ENCODE measurements around the gene IFNB1.

The IFNB1 gene

DNA sequence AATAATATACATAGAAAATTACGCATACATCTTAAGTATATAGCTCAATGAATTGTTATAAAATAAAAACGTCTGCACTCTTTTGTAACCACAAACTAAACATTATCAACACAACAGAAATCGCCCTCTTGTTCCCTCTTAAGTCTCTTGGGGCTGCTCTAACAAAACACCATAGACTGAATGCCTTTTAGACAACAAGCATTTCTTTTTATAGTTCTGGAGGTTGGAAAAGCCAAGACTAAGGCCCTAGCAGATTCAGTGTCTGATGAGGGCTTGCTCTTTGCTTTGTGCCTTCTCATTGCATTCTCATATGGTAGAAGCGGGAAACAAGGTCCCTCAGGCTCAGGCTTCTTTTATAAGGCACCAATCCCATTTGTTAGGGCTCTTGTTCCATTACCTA, 4.9 kb upstream of the IFNB1 start:
- H3K27ac Mint-ChIP-seq = peak overlapping the region; percentile 2 to 13
- H3K27me3 Mint-ChIP-seq = no peaks in the 10 kb centered on the region
- DNase-seq (no peak), ATAC-seq (no peak)
- peak overlapping the region; percentile 33 to 62 for H3K4me3 Mint-ChIP-seq
- peaks cover 1 to 9% of the 10 kb centered on the region in 2 donors for H3K9me3 Mint-ChIP-seq
- peaks cover 41% of the 10 kb centered on the region for H3K4me1 Mint-ChIP-seq

DNA sequence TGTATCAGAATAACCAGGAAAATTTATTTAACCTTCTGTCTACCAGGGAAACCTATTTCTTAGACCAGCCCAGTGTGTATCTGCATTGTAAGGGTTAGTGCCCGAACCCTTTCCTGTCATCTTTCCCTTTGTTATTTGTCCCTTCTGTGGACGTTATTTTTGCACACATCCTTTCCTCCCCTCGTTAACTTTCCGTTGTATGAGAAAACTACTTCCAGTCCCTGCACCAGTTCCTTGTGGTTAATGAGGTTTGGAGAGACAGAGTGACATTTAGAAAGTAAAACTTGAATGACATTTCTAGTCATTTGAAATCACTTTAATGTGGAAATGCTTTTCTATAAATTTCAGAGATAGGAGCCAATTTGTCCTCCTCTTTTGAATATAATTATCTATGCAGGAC, 4.3 kb upstream of the IFNB1 start:
- peaks cover 41% of the 10 kb centered on the region for H3K4me1 Mint-ChIP-seq
- DNase-seq = no peak
- peak overlapping the region; percentile 68 to 78 for H3K4me3 Mint-ChIP-seq
- peak; percentile 59 for ATAC-seq
- no peaks in the 10 kb centered on the region for H3K27me3 Mint-ChIP-seq
- peaks cover 0 to 9% of the 10 kb centered on the region in 2 donors for H3K9me3 Mint-ChIP-seq
- peak overlapping the region; percentile 60 to 86 for H3K27ac Mint-ChIP-seq

DNA sequence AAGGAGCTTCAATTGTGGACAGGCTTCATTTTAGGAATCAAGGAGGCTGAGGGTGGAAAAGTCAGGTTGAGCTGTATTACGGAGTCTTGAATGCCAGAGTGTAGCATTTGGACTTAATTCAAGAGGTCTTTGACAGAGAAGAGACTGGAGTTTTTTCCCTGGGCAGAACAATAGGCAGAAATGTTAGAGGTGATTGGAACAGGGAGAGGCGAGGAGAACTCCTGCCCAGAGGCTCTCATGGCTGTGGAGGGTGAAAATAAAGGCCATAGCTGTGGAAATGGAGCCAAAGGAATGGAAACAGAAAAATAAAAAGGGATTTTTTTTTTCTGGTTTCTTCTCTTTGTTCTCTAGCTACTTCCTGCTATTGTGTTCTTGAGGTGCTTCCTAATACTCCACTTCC, 3.7 kb upstream of the IFNB1 start:
- Mint-ChIP-seq H3K27me3 (no peaks in the 10 kb centered on the region), H3K4me3 (peak overlapping the region; percentile 68 to 78), H3K4me1 (peaks cover 41% of the 10 kb centered on the region), H3K9me3 (peaks cover 0 to 9% of the 10 kb centered on the region in 2 donors), H3K27ac (peak overlapping the region; percentile 29 to 85)
- DNase-seq (no peak), ATAC-seq (peak; percentile 18)

- Mint-ChIP-seq H3K4me3 (peak overlapping the region in 1 of 2 donors; percentile 6), H3K27ac (no peak overlapping the region), H3K4me1 (peaks cover 41% of the 10 kb centered on the region), H3K9me3 (peaks cover 0 to 9% of the 10 kb centered on the region in 2 donors), H3K27me3 (no peaks in the 10 kb centered on the region)
- peak; percentile 74 for ATAC-seq
- no peak for DNase-seq
Measured at GRCh38 chr9:21080793-21081192, 3.1 kb upstream of the IFNB1 start.

DNA sequence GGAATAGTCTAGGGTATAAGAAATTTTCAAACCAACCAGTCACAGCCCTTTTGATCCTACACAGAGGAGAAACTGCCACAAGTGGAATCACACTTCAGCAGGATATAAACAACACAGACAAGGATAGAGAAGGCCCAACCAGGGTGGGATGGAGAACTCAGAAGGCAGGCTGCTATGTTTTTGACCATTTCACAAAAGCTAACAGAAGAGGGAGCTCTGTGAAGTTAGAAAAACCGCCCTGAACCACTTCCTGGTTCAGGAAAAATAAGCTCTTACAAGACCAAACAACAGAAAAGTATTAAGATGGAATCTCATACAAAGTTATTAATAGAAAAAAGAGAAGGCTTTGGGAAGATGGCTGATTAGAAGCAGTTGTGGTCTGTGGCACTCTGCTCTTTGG, 960 bp upstream of the IFNB1 start:
- no peak overlapping the region for H3K4me3 Mint-ChIP-seq
- H3K4me1 Mint-ChIP-seq = peaks cover 41% of the 10 kb centered on the region
- peak overlapping the region in 1 of 2 donors; percentile 89 for H3K27ac Mint-ChIP-seq
- H3K27me3 Mint-ChIP-seq = no peaks in the 10 kb centered on the region
- peaks cover 0 to 9% of the 10 kb centered on the region in 2 donors for H3K9me3 Mint-ChIP-seq
- no peak for ATAC-seq
- no peak for DNase-seq

- ATAC-seq = no peak
- no peak for DNase-seq
- Mint-ChIP-seq H3K27ac (no peak overlapping the region), H3K27me3 (no peaks in the 10 kb centered on the region), H3K9me3 (peaks cover 0 to 4% of the 10 kb centered on the region in 2 donors), H3K4me1 (peaks cover 12% of the 10 kb centered on the region), H3K4me3 (peak overlapping the region in 1 of 2 donors; percentile 10)
Measured at GRCh38 chr9:21075484-21075883, 2.3 kb downstream of the IFNB1 start.

DNA sequence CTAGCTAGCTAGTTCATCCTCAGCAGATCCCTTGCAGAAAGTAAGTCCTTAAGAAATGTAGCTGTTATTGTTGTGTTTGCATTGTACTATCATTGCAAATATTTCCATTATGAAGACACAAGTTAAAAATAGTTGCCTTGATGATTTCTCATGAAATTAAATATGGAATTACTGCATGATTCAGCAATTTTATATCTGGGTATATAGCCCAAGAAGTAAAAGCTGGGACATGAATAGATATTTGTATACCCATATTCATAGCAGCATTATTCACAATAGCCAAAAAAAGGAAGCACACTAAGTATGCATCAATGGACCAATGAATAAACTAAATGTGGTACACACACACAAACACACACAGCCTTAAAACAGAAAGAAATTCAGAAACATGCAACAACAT, 6.8 kb downstream of the IFNB1 start:
- H3K4me1 Mint-ChIP-seq = no peaks in the 10 kb centered on the region
- DNase-seq (no peak), ATAC-seq (no peak)
- H3K27me3 Mint-ChIP-seq = no peaks in the 10 kb centered on the region
- no peaks in the 10 kb centered on the region for H3K9me3 Mint-ChIP-seq
- no peak overlapping the region for H3K27ac Mint-ChIP-seq
- H3K4me3 Mint-ChIP-seq = no peak overlapping the region

GRCh38 chr9:21070171-21070571, 7.6 kb downstream of the IFNB1 start:
- ATAC-seq (no peak), DNase-seq (no peak)
- Mint-ChIP-seq H3K4me1 (no peaks in the 10 kb centered on the region), H3K9me3 (no peaks in the 10 kb centered on the region), H3K27ac (no peak overlapping the region), H3K27me3 (no peaks in the 10 kb centered on the region), H3K4me3 (no peak overlapping the region)

DNA sequence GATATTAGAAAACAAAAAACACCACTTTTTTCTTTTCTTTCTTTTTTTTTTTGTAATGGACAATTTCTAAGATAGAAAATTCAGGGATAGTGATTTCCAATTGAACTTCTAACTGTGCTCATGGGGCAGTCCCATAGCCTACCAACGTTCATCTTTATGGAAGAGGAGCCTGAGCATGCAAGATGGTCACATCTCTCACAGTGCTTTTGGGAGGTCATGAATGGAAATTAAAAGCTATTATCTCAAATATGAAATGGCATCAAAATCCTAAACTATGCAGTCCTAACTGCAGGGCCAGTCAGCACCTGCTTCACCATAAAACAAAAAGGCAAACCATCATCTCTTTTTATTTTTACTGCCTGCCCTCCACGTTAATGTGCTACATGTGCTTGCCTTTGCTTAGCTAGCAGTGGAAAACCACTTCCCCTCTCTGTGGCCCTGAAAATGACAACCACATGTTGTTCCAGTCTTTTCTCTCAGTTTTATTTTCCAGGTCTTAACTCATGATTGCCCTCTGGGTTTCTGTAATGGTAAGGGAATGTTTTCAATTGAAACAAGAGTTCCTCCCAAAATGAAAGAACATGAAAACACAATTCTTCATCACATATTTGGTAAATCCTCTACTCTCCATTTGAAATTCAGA, 16.7 kb downstream of the IFNB1 start:
- DNase-seq (no peak), ATAC-seq (peak; percentile 58)
- Mint-ChIP-seq H3K9me3 (no peaks in the 10 kb centered on the region), H3K4me3 (peak overlapping the region; percentile 24 to 25), H3K4me1 (peaks cover 24% of the 10 kb centered on the region), H3K27me3 (no peaks in the 10 kb centered on the region), H3K27ac (no peak overlapping the region)

DNA sequence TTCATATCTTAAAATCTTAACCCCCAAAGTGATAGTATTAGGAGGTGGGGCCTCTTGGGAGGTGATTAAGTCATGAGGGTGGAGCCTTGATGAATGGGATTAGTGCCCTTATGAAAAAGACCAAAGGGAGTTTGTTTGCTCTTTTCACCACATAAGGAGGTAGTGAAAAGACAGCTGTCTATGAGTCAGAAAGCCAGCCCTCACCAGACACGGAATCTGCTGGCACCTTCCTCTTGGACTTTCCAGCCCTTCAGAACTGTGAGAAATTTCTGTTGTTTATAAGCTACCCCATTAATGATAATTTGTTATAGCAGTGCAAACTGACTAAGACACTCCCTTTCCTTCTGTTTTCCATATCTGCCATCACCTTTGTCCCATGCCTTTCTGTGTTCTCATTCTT, 20.8 kb downstream of the IFNB1 start:
- ATAC-seq (no peak), DNase-seq (no peak)
- Mint-ChIP-seq H3K9me3 (peaks cover 0 to 5% of the 10 kb centered on the region in 2 donors), H3K27ac (no peak overlapping the region), H3K4me3 (no peak overlapping the region), H3K27me3 (no peaks in the 10 kb centered on the region), H3K4me1 (peaks cover 23% of the 10 kb centered on the region)

DNA sequence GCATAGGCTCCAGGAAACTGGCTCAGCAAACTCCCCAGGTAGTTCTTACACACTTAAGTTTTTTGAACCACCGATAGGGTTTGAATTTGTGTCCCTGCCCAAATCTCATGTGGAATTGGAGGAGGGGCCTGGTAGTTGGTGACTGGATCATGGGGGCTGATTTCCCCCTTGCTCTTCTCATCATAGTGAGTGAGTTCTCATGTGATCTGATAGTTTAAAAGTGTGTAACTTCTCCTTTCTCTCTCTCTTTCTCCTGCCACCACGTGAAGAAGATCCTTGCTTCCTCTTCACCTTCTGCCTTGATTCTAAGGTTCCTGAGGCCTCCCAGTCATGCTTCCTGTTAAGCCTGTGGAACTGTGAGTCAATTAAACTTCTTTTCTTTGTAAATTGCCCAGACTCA, 23.9 kb downstream of the IFNB1 start:
- no peaks in the 10 kb centered on the region for H3K27me3 Mint-ChIP-seq
- no peak overlapping the region for H3K4me3 Mint-ChIP-seq
- H3K9me3 Mint-ChIP-seq = peaks cover 0 to 5% of the 10 kb centered on the region in 2 donors
- DNase-seq = no peak
- H3K4me1 Mint-ChIP-seq = peaks cover 2% of the 10 kb centered on the region
- no peak for ATAC-seq
- peak overlapping the region in 1 of 2 donors; percentile 83 for H3K27ac Mint-ChIP-seq

DNA sequence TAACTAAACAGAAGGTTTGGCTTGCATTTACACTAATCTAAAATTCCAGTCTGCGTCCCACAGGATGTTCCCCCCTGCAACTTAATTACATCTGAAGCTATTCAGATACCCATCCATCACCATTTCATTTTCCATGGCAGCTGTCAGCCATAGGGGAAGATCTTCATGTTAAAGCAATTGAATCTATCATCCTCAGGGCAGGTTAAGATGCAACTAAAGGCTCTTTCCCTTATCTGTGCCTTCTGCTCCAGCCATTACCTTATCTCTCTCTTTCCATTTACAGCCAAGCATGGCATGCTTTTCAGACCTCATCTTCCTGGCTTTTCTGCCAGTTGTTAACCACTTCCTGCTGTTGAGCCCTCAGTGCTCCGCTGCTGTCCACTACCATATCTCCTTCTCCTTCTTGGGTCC, 30.5 kb downstream of the IFNB1 start:
- Mint-ChIP-seq H3K4me1 (peaks cover 7% of the 10 kb centered on the region), H3K27ac (no peak overlapping the region), H3K4me3 (no peak overlapping the region), H3K9me3 (no peaks in the 10 kb centered on the region), H3K27me3 (no peaks in the 10 kb centered on the region)
- no peak for ATAC-seq
- DNase-seq = no peak

DNA sequence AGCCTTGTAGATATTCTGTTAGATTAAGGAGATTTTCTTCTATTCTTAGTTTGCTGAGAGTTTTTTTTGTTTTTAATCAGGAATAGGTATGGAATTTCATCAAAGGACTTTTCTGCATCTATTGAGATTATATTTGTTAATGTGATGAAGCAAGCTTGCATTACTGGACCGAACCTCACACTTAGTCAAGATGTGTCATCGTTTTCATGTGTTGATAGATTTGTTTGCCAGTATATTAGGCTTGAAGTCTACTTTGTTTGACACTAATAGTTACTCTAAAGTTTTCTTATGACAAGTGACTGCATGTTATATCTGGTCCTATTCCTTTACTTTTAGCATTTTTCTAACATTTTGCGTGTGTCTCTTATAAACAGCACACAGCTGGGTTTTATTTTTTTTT, 33.9 kb downstream of the IFNB1 start:
- no peak for ATAC-seq
- Mint-ChIP-seq H3K27ac (no peak overlapping the region), H3K4me3 (no peak overlapping the region)

GRCh38 chr9:21042466-21042865, 35.3 kb downstream of the IFNB1 start:
- DNase-seq = no peak
- no peaks in the 10 kb centered on the region for H3K9me3 Mint-ChIP-seq
- no peak for ATAC-seq
- H3K4me3 Mint-ChIP-seq = no peak overlapping the region
- H3K4me1 Mint-ChIP-seq = peaks cover 7% of the 10 kb centered on the region
- no peaks in the 10 kb centered on the region for H3K27me3 Mint-ChIP-seq
- H3K27ac Mint-ChIP-seq = no peak overlapping the region

More for the DNA sequence above, 33.9 kb downstream of the IFNB1 start:
- Mint-ChIP-seq H3K4me1 (peaks cover 12% of the 10 kb centered on the region), H3K27me3 (no peaks in the 10 kb centered on the region), H3K9me3 (no peaks in the 10 kb centered on the region)
- DNase-seq = no peak

DNA sequence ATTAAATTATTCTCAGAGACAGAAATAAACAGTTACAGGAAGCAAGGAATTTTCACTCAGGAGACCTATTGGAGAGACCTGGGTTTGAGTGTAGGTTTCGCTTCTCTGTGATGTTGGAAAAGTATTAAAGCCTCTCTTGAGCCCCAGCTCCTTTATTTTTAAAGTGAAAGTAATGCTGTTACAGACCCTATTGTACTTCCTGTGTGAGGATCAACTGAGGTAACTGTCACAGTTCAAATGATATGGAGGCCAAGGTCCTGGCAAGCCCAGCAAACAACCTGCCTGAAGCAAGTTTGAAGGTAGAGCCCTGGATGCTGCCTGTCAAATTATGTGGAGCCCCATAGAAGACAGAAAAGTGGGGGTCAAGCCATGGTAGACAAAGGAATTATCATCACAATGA, 38.4 kb downstream of the IFNB1 start:
- Mint-ChIP-seq H3K4me3 (peak overlapping the region in 1 of 2 donors; percentile 0), H3K27ac (peak overlapping the region; percentile 27 to 94), H3K27me3 (no peaks in the 10 kb centered on the region), H3K4me1 (peaks cover 7% of the 10 kb centered on the region), H3K9me3 (no peaks in the 10 kb centered on the region)
- ATAC-seq (no peak), DNase-seq (no peak)

DNA sequence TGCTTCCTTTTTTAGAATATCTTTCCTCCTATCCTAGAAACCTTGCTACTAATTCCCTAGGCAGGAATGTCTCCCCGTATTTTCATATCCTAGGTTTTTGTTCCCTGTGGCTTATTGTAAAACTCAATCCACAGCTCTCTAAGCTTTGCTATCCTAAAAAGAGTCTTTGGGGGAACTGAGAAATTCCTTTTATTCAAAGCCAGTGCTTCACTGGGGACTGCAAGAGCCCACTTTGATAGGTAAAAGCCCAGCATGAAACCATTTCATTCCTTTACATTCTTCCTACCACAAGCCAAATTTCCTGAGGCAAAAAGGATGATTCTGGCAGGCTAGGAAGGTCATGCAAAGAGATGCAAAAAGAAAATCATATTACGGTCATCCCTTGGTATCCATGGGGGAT, 40.5 kb downstream of the IFNB1 start:
- H3K27me3 Mint-ChIP-seq = no peaks in the 10 kb centered on the region
- no peak for ATAC-seq
- no peak for DNase-seq
- no peaks in the 10 kb centered on the region for H3K9me3 Mint-ChIP-seq
- no peak overlapping the region for H3K4me3 Mint-ChIP-seq
- no peak overlapping the region for H3K27ac Mint-ChIP-seq
- peaks cover 17% of the 10 kb centered on the region for H3K4me1 Mint-ChIP-seq

DNA sequence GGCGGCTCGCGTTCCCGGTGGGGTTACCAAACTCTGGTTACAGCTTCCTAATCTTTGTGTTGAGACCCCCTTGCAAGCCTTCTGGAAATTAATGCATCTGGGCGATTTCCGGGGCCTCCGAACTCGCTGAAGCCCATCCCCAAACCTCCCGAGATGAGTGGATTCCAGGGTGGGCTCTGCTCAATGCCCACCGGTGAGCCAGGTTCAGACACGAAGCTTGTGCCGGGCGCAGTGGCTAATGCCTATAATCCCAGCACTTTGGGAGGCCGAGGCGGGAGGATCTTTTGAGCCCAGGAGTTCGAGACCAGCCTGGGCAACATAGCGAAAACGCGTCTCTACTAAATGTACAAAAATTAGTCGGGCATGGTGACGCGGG, 45.9 kb downstream of the IFNB1 start:
- H3K27ac Mint-ChIP-seq = peak overlapping the region; percentile 28 to 75
- H3K9me3 Mint-ChIP-seq = no peaks in the 10 kb centered on the region
- ATAC-seq (no peak), DNase-seq (no peak)
- H3K4me1 Mint-ChIP-seq = peaks cover 23% of the 10 kb centered on the region
- H3K27me3 Mint-ChIP-seq = no peaks in the 10 kb centered on the region
- no peak overlapping the region for H3K4me3 Mint-ChIP-seq

Measured in stimulated activated naive CD8-positive, alpha-beta T cell treated with anti-CD3 and anti-CD28 coated beads, Interleukin-15, amount 100 ng/mL, for 72 hours (primary cell).